Fibroblast of the aortic adventitia (primary cell): ENCODE data around the gene DOCK11. TPM values are rescaled to one million over a fixed set of nuclear protein-coding genes. Genes with fewer than 3 reads are reported as not detected.

Experiments used
- DNase-seq: peaks from one replicate; pipeline ENCODE4 v3.0.0-alpha.2; 2010; ENCODE audit warnings: low read depth
- H3K4me3 ChIP-seq: 2 replicates; pipeline ENCODE4 v1.5.1; 2011; ENCODE audit warnings: low read depth, mild to moderate bottlenecking, control low read depth, low read length, moderate library complexity
- total RNA-seq: library from RNA; depleted of rRNA; stranded (reverse); fragments of >200 nt; gene quantifications from 2 replicates; pipeline ENCODE4 v1.2.3, GENCODE V29; 2012; ENCODE audit warnings: low replicate concordance
- TF ChIP-seq, protein P1 (sequence below): IDR thresholded peaks from 2 replicates; pipeline ENCODE4 v1.5.1; 2011; ENCODE audit warnings: mild to moderate bottlenecking, low read length, control low read depth, inconsistent platforms; ENCODE audit not compliant: insufficient read depth

The DOCK11 gene
- total RNA-seq, 1 donor: 34.8 TPM

DNA sequence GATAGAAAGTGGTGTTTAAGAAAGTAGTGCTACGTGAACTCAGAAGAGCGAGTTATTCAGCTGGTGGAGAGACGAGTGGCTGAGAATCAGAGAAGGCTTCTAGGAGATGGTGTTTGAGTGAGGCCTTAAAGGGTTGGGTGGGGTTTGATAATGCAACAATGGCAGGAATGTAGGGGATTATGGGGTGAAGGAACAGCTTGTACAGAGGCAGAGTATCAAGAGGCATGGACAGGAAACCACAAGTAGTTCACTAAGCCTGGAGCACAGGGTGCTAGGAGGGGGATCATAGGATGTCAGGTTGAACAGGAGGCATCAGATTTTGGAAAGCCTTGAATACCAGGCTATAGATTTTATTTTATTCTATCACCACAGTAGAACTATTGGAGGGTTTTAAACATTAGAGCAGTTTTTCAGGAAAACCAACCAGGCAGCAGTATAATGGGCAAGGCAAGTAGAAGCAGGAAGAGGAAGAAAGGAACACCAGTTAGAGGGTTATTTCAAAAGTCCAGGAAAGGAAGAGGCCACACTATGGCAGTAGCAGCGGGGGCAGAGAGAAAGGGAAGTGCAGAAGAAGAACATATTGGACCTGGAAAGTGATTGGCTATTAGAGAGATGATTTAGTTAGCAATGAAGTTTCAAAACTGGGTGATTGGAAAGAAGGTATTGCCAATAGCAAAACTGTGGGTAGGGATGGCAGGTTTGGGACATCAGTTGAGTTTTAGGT, 99.2 kb downstream of the DOCK11 start:
- TF ChIP-seq, protein P1, sequence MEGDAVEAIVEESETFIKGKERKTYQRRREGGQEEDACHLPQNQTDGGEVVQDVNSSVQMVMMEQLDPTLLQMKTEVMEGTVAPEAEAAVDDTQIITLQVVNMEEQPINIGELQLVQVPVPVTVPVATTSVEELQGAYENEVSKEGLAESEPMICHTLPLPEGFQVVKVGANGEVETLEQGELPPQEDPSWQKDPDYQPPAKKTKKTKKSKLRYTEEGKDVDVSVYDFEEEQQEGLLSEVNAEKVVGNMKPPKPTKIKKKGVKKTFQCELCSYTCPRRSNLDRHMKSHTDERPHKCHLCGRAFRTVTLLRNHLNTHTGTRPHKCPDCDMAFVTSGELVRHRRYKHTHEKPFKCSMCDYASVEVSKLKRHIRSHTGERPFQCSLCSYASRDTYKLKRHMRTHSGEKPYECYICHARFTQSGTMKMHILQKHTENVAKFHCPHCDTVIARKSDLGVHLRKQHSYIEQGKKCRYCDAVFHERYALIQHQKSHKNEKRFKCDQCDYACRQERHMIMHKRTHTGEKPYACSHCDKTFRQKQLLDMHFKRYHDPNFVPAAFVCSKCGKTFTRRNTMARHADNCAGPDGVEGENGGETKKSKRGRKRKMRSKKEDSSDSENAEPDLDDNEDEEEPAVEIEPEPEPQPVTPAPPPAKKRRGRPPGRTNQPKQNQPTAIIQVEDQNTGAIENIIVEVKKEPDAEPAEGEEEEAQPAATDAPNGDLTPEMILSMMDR: no peak
- DNase-seq: no peak
- H3K4me3 ChIP-seq: no peak overlapping the region

DNA sequence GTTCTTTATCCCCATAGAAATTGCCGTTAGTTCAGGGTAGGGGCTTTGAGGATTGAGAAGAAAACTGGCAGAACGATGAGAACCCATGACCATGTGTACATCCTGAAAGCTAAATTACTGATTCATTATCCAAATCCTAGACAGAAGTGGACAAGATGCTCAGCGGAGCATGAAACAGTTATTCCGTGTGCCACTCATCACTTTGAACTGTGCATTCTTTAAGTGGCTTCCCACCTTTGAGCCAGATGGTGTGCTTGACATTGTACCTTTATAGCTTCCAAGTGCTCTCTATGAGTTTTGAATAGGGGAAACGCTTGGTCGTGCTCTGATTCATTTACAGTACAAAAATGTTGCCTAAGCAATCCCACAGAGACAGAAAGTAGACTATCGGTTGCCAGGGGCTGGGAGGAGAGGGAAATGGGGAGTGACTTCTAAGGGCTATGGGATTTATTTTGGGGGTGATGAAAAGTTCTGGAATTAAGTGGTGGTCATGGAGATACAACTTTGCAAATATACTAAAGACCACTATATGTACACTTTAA, 100.0 kb downstream of the DOCK11 start:
- H3K4me3 ChIP-seq: no peak overlapping the region
- no peak for DNase-seq
- TF ChIP-seq, protein P1: no peak

DNA sequence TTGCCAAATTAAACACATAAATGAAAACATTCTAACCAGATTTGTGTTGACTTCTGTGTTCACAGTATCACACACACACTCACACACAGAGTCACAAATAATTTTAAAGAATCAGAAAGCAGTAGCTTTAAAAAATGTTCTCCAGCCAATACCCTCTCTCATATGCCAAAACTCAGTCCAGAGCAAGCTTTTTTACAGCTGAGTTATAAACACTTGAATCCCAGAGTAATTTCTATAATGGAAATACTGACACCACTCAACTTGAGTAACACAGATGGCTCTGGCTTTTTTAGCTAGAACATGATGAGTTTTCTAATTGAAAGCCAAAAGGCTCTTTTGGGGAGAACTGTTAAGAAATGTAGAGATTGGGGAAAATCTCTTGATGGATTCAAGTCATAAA, 100.8 kb downstream of the DOCK11 start:
- DNase-seq: no peak
- TF ChIP-seq, protein P1: no peak
- H3K4me3 ChIP-seq: no peak overlapping the region

DNA sequence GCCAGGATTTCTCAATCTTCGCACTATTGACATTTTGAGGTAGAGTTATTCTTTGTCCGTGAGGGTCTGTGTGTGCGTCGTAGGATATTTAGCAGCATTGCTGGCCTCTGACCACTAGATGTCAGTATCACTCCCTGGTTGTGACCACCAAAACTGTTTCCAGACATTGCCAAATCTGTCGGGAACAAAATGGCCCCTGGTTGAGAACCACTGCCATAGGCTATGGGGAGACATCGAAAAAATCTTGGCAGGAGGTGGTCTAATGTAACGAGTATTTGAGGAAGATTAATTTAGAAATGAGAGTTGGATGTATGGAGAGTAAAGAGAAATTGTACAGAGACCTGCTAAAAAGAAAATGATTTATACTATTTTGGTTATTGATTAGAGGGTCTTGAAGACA, 108.4 kb downstream of the DOCK11 start:
- DNase-seq: peak; percentile 70
- H3K4me3 ChIP-seq: no peak overlapping the region
- TF ChIP-seq, protein P1: peak; percentile 92

DNA sequence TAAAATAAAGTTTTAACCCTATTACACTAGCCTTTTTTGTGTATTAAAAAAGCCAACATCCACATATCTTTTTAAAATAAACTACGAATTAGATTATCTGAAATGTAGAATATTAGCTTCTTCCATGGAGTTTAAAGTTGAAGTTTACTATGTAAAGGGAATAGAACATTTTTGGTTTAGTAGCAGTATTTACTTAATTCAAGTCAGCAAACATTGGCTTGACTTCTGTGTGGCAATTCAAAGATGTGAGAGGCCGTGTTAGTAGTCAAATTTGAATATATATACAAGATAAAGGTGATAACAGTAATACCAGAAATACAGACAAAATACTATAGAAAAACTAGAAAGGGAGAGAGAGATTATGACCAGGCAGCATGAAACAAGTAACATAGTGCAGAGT, 116.7 kb downstream of the DOCK11 start:
- no peak for DNase-seq
- no peak overlapping the region for H3K4me3 ChIP-seq
- TF ChIP-seq, protein P1: no peak

DNA sequence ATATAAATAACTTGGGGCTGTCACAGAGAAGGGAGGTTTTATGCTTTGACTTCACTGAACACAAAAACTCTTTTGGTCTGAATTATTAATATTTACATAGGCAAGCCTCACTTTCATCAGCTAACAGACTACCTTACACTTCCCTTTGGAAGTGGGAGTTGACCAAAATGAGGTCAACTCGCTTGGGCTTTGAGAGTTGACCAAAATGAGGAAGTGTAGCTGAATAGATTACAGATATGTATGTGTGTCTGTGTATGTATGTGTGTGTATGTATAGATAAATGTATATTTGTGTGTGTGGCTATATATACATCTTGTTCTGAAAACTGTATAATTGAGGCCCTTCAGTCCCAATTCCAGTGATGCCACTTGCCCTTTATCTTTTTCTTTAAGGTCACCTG, 118.5 kb downstream of the DOCK11 start:
- TF ChIP-seq, protein P1: no peak
- no peak overlapping the region for H3K4me3 ChIP-seq
- DNase-seq: no peak

DNA sequence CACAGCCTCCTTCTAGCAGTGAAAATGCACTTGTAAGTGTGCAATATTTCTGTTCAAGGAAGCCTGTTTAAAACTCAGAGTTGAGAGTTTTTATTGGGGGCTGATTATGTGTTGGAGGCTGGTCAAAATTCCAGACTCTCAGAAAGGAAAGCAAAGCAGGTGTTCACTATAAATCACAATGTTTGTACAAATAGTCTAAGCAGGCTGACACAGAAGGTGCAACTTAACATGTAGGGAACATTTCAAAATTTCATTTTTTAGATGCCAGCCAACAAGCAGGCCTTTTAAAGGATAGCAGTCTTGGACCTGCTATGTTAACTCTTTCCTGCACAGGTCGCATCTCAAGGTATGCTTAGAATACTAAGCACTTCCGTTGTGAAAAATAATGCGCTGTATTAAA, 119.5 kb downstream of the DOCK11 start:
- DNase-seq: no peak
- TF ChIP-seq, protein P1: no peak
- H3K4me3 ChIP-seq: no peak overlapping the region
